ENCODE measurements around the gene TINAG. TPM values are rescaled to one million over a fixed set of nuclear protein-coding genes. Genes with fewer than 3 reads are reported as not detected.

TINAG gene
- total and polyA plus RNA-seq, 12 donors, result not detected

DNA sequence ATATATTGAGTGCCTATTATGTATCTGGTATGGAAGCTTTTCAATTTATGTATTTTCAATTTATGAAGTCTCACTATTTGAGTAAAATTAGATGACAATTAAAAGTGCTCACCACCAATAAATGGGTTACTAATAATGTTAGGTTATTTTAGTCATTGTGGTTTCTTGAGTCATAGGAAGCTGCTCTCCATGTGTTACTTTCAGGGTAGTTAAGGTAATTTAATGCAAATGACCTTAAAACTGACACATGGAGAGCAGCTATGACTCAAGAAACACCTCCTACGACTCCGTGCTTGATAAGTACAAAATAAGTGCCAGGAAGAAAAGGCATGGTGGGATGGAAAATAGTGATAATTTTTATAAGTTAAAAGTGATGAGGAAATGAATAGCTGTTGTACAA is 16.5 kb upstream of the TINAG start:
- TF ChIP-seq, protein P1, sequence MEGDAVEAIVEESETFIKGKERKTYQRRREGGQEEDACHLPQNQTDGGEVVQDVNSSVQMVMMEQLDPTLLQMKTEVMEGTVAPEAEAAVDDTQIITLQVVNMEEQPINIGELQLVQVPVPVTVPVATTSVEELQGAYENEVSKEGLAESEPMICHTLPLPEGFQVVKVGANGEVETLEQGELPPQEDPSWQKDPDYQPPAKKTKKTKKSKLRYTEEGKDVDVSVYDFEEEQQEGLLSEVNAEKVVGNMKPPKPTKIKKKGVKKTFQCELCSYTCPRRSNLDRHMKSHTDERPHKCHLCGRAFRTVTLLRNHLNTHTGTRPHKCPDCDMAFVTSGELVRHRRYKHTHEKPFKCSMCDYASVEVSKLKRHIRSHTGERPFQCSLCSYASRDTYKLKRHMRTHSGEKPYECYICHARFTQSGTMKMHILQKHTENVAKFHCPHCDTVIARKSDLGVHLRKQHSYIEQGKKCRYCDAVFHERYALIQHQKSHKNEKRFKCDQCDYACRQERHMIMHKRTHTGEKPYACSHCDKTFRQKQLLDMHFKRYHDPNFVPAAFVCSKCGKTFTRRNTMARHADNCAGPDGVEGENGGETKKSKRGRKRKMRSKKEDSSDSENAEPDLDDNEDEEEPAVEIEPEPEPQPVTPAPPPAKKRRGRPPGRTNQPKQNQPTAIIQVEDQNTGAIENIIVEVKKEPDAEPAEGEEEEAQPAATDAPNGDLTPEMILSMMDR (IDR thresholded peaks at IDR 0.05), result no peak
- TF ChIP-seq POLR2A (IDR thresholded peaks at IDR 0.05), result no peak
- H3K27me3 ChIP-seq, result no peaks in the 10 kb centered on the region
- intact Hi-C loops (cut with DNase I), result no loop called here
- DNase-seq, result no peak
- H3K4me3 ChIP-seq, result no peak overlapping the region
- no peaks in the 10 kb centered on the region for H3K36me3 ChIP-seq (replicated peaks in 1 of 2)
- no peaks in the 10 kb centered on the region for H3K4me1 ChIP-seq (replicated peaks in 1 of 2)
- no peak overlapping the region for H3K27ac ChIP-seq
- H3K9me3 ChIP-seq (replicated peaks in 1 of 3), result no peaks in the 10 kb centered on the region
- WGBS, 4 donors, result 48 to 61% (median 54%) methylated on average over 2 of the region's 2 CpGs

DNA sequence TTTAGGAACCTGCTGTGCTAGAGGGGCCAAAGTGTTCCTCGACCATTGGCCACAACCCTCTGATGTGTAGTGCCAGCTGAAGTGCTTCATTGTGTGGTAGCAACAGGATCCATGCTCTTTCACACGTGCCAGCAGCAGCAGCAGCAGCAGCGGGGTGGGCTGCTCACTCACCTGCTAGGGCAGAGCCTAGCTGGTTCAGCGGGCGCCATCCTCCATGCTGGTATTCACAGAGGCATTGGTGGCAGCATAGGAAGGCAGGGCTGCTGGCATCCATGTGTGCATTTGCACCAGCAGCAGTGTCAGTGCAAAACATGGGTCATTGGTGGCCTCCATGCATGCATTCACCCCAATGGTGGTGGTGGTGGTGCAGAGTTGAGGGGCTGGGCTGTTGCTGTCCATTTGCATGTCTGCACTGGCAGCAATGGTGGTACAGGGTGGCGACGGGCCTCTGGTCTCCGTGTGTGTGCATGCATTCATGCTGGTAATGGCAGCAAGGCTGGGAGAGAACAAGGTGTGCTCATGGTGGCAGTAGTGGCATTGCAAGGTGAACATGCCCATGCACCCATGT is 13.2 kb upstream of the TINAG start:
- 82 to 100% (median 88%) methylated on average over 2 to 8 of the region's 8 CpGs for WGBS, 4 donors
- TF ChIP-seq, protein P1 (IDR thresholded peaks at IDR 0.05), result no peak
- no peak for TF ChIP-seq POLR2A (IDR thresholded peaks at IDR 0.05)
- no peaks in the 10 kb centered on the region for H3K9me3 ChIP-seq (replicated peaks in 1 of 3)
- H3K27ac ChIP-seq, result no peak overlapping the region
- no peak for DNase-seq
- no peaks in the 10 kb centered on the region for H3K27me3 ChIP-seq
- H3K36me3 ChIP-seq (replicated peaks in 1 of 2), result no peaks in the 10 kb centered on the region
- intact Hi-C loops (cut with DNase I), result no loop called here
- H3K4me3 ChIP-seq, result no peak overlapping the region
- no peaks in the 10 kb centered on the region for H3K4me1 ChIP-seq (replicated peaks in 1 of 2)

- Histone ChIP-seq H3K27me3 (no peaks in the 10 kb centered on the region), H3K27ac (no peak overlapping the region), H3K4me3 (no peak overlapping the region), H3K36me3 (replicated peaks in 1 of 2) (no peaks in the 10 kb centered on the region), H3K9me3 (replicated peaks in 1 of 3) (no peaks in the 10 kb centered on the region), H3K4me1 (replicated peaks in 1 of 2) (no peaks in the 10 kb centered on the region)
- WGBS, 4 donors, result 35 to 43% (median 37%) methylated on average over 2 of the region's 2 CpGs
- peak in 2 of 7 donors; percentile 5 to 9 for DNase-seq
- intact Hi-C loops (cut with DNase I), result no loop called here
- no peak for TF ChIP-seq POLR2A (IDR thresholded peaks at IDR 0.05)
- TF ChIP-seq, protein P1 (IDR thresholded peaks at IDR 0.05), result no peak
Observed at GRCh38 chr6:54299542-54300269, 8.5 kb upstream of the TINAG start.

DNA sequence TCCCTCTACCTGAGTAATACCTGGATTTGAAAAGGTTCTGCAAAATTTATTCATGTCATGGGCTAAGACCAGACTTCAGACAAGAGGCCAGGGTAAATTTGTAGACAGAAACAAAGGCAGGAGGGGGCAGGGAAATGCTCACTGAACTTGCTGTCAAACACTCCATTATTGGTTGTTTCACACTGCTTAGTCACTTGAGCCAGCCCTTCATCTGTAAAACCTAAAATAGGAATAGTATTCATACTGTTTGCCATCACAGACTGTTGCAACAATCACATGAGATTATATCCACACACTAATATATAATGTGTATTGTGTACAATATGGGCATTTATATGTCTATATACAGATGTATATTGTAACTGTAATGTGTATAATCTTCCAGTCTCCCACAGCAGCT is 6.5 kb upstream of the TINAG start:
- Histone ChIP-seq H3K27ac (no peak overlapping the region), H3K27me3 (no peaks in the 10 kb centered on the region), H3K4me1 (replicated peaks in 1 of 2) (no peaks in the 10 kb centered on the region), H3K9me3 (replicated peaks in 1 of 3) (no peaks in the 10 kb centered on the region), H3K36me3 (replicated peaks in 1 of 2) (no peaks in the 10 kb centered on the region), H3K4me3 (no peak overlapping the region)
- intact Hi-C loops (cut with DNase I), result no loop called here
- no peak for DNase-seq
- TF ChIP-seq POLR2A (IDR thresholded peaks at IDR 0.05), result no peak
- TF ChIP-seq, protein P1 (IDR thresholded peaks at IDR 0.05), result no peak

Data from adrenal gland (tissue), 12 donors.